ENCODE results near the gene SPNS2.

Gene SPNS2

GRCh38 chr17:4522661-4523060 lies 24.0 kb downstream of the SPNS2 start:
- TF ChIP-seq TAF1 (IDR thresholded peaks at IDR 0.05; ENCODE audit: low read depth) (no peak), REST (IDR thresholded peaks at IDR 0.05; ENCODE audit: low read depth) (no peak), TEAD4 (IDR thresholded peaks at IDR 0.05) (no peak), CREB1 (IDR thresholded peaks at IDR 0.05; ENCODE audit: low read depth) (no peak), CEBPB (IDR thresholded peaks at IDR 0.05) (no peak), TCF12 (IDR thresholded peaks at IDR 0.05; ENCODE audit: low read depth) (no peak), FOXM1 (IDR thresholded peaks at IDR 0.05; ENCODE audit: borderline replicate concordance, low read depth) (no peak)

- TF ChIP-seq CREB1 (IDR thresholded peaks at IDR 0.05; ENCODE audit: low read depth) (no peak), TEAD4 (IDR thresholded peaks at IDR 0.05) (no peak), REST (IDR thresholded peaks at IDR 0.05; ENCODE audit: low read depth) (no peak)
Observed at GRCh38 chr17:4523946-4524345, 25.3 kb downstream of the SPNS2 start.

GRCh38 chr17:4525691-4526397 lies 27.2 kb downstream of the SPNS2 start:
- TF ChIP-seq TAF1 (IDR thresholded peaks at IDR 0.05; ENCODE audit: low read depth) (no peak), YY1 (IDR thresholded peaks at IDR 0.05; ENCODE audit: low read depth) (no peak), RAD21 (IDR thresholded peaks at IDR 0.05; ENCODE audit: low read depth) (no peak), EGR1 (IDR thresholded peaks at IDR 0.05) (no peak), TCF12 (IDR thresholded peaks at IDR 0.05; ENCODE audit: low read depth) (no peak), CEBPB (IDR thresholded peaks at IDR 0.05) (no peak), FOXM1 (IDR thresholded peaks at IDR 0.05; ENCODE audit: borderline replicate concordance, low read depth) (no peak), REST (IDR thresholded peaks at IDR 0.05; ENCODE audit: low read depth) (no peak), TEAD4 (IDR thresholded peaks at IDR 0.05) (no peak), CREB1 (IDR thresholded peaks at IDR 0.05; ENCODE audit: low read depth) (no peak), NFIC (IDR thresholded peaks at IDR 0.05) (no peak), USF1 (IDR thresholded peaks at IDR 0.05) (no peak), ZBTB7A (IDR thresholded peaks at IDR 0.05; ENCODE audit: low read depth) (no peak), MAX (IDR thresholded peaks at IDR 0.05) (no peak), EP300 (IDR thresholded peaks at IDR 0.05; ENCODE audit: borderline replicate concordance) (no peak)

- TF ChIP-seq REST (IDR thresholded peaks at IDR 0.05; ENCODE audit: low read depth) (no peak), USF1 (IDR thresholded peaks at IDR 0.05) (no peak), CEBPB (IDR thresholded peaks at IDR 0.05) (no peak), MAX (IDR thresholded peaks at IDR 0.05) (no peak), FOXM1 (IDR thresholded peaks at IDR 0.05; ENCODE audit: borderline replicate concordance, low read depth) (no peak), CREB1 (IDR thresholded peaks at IDR 0.05; ENCODE audit: low read depth) (no peak), YY1 (IDR thresholded peaks at IDR 0.05; ENCODE audit: low read depth) (no peak), EGR1 (IDR thresholded peaks at IDR 0.05) (no peak), EP300 (IDR thresholded peaks at IDR 0.05; ENCODE audit: borderline replicate concordance) (no peak), ZBTB7A (IDR thresholded peaks at IDR 0.05; ENCODE audit: low read depth) (no peak), NFIC (IDR thresholded peaks at IDR 0.05) (no peak), TAF1 (IDR thresholded peaks at IDR 0.05; ENCODE audit: low read depth) (no peak), TEAD4 (IDR thresholded peaks at IDR 0.05) (no peak), RAD21 (IDR thresholded peaks at IDR 0.05; ENCODE audit: low read depth) (no peak), TCF12 (IDR thresholded peaks at IDR 0.05; ENCODE audit: low read depth) (no peak)
Observed at GRCh38 chr17:4527134-4527533, 28.5 kb downstream of the SPNS2 start.
